HG03469 (cell line): ENCODE data around the gene CLN6.
"Not testable (repeated sequence)": the region's sequence is repeated elsewhere in the genome, so short reads cannot be mapped to it uniquely, and the experiment has no call there.

Experiments used
- ATAC-seq: cut with Tn5 transposase; IDR thresholded peaks from one replicate; pipeline ENCODE4 v1.9.1; 2021; ENCODE audit warnings: mild to moderate bottlenecking, moderate library complexity, moderate number of reproducible peaks; ENCODE audit not compliant: unreplicated experiment

The CLN6 gene

GRCh38 chr15:68207176-68207935, 22.2 kb downstream of the CLN6 start:
- no peak for ATAC-seq

- no peak for ATAC-seq
Observed at GRCh38 chr15:68206711-68207151, 22.8 kb downstream of the CLN6 start.

- ATAC-seq: no peak
Observed at GRCh38 chr15:68205954-68206539, 23.5 kb downstream of the CLN6 start.

GRCh38 chr15:68205558-68205944, 24.0 kb downstream of the CLN6 start:
- ATAC-seq: no peak

- no peak for ATAC-seq
Observed at GRCh38 chr15:68204776-68205557, 24.6 kb downstream of the CLN6 start, which contains the start of gene CALML4. CALML4 (minus strand) TSS chr15:68205332; CDS start chr15:68205247, 85 bp downstream.

GRCh38 chr15:68204361-68204760, 25.2 kb downstream of the CLN6 start:
- ATAC-seq: no peak

- ATAC-seq: no peak
Observed at GRCh38 chr15:68203956-68204355, 25.6 kb downstream of the CLN6 start.

- ATAC-seq: no peak
Observed at GRCh38 chr15:68203486-68203885, 26.0 kb downstream of the CLN6 start.

GRCh38 chr15:68202994-68203393, 26.5 kb downstream of the CLN6 start:
- ATAC-seq: not testable (repeated sequence)

- ATAC-seq: no peak
Observed at GRCh38 chr15:68201879-68202261, 27.7 kb downstream of the CLN6 start.

GRCh38 chr15:68201153-68201878, 28.2 kb downstream of the CLN6 start:
- no peak for ATAC-seq

- no peak for ATAC-seq
Observed at GRCh38 chr15:68200016-68200861, 29.3 kb downstream of the CLN6 start.

GRCh38 chr15:68199340-68199739, 30.2 kb downstream of the CLN6 start:
- ATAC-seq: no peak

GRCh38 chr15:68197661-68198437, 31.7 kb downstream of the CLN6 start:
- no peak for ATAC-seq

GRCh38 chr15:68197170-68197492, 32.4 kb downstream of the CLN6 start:
- no peak for ATAC-seq

GRCh38 chr15:68196445-68197169, 32.9 kb downstream of the CLN6 start:
- ATAC-seq: no peak

GRCh38 chr15:68195336-68196112, 34.0 kb downstream of the CLN6 start:
- no peak for ATAC-seq
